ENCODE results near the gene D2HGDH. TPM values are rescaled to one million over a fixed set of nuclear protein-coding genes. Genes with fewer than 3 reads are reported as not detected.

Gene D2HGDH
- total RNA-seq, 4 donors from 2014 or later = 24.7 to 58.8 (median 43.9) TPM

GRCh38 chr2:241811201-241811951, 76.9 kb downstream of the D2HGDH start:
- Histone ChIP-seq H3K36me3 (no peaks in the 10 kb centered on the region), H3K4me3 (no peak overlapping the region), H3K27me3 (peaks cover 0 to 6% of the 10 kb centered on the region in 2 donors), H3K27ac (peak overlapping the region in 1 of 4 donors; percentile 1), H3K4me1 (peaks cover 0 to 14% (median 0%) of the 10 kb centered on the region in 4 donors), H3K9me3 (no peaks in the 10 kb centered on the region)
- DNase-seq (ENCODE audit: low spot score in 2 of 2) = no peak
- TF ChIP-seq EP300 (IDR thresholded peaks at IDR 0.05) (no peak), POLR2A (IDR thresholded peaks at IDR 0.05) (no peak), CTCF (IDR thresholded peaks at IDR 0.05) (no peak)
- 83 to 84% methylated on average over 8 to 13 of the region's 27 CpGs for WGBS, 2 donors

GRCh38 chr2:241811952-241812729, 77.7 kb downstream of the D2HGDH start:
- Histone ChIP-seq H3K27me3 (peaks cover 0 to 13% of the 10 kb centered on the region in 2 donors), H3K4me1 (peaks cover 0 to 14% (median 0%) of the 10 kb centered on the region in 4 donors), H3K4me3 (no peak overlapping the region), H3K36me3 (no peaks in the 10 kb centered on the region), H3K9me3 (no peaks in the 10 kb centered on the region), H3K27ac (no peak overlapping the region)
- WGBS, 2 donors = 89 to 92% methylated on average over 9 to 15 of the region's 20 CpGs
- no peak for TF ChIP-seq POLR2A (IDR thresholded peaks at IDR 0.05)
- TF ChIP-seq EP300 (IDR thresholded peaks at IDR 0.05) = no peak
- no peak for TF ChIP-seq CTCF (IDR thresholded peaks at IDR 0.05)
- no peak for DNase-seq (ENCODE audit: low spot score in 2 of 2)

- TF ChIP-seq POLR2A (IDR thresholded peaks at IDR 0.05) = no peak
- no peak for TF ChIP-seq EP300 (IDR thresholded peaks at IDR 0.05)
- no peak for TF ChIP-seq CTCF (IDR thresholded peaks at IDR 0.05)
- H3K27me3 ChIP-seq = peaks cover 0 to 20% of the 10 kb centered on the region in 2 donors
- peak in 1 of 2 donors; percentile 11 for DNase-seq (ENCODE audit: low spot score in 2 of 2)
Measured at GRCh38 chr2:241812730-241813643, 78.6 kb downstream of the D2HGDH start.

GRCh38 chr2:241813644-241814392, 79.4 kb downstream of the D2HGDH start:
- H3K4me3 ChIP-seq = no peak overlapping the region
- TF ChIP-seq CTCF (IDR thresholded peaks at IDR 0.05) (no peak), EP300 (IDR thresholded peaks at IDR 0.05) (no peak), POLR2A (IDR thresholded peaks at IDR 0.05) (no peak)
- peaks cover 0 to 9% (median 0%) of the 10 kb centered on the region in 4 donors for H3K4me1 ChIP-seq
- DNase-seq (ENCODE audit: low spot score in 2 of 2) = peak in 1 of 2 donors; percentile 6
- WGBS, 2 donors = 51 to 78% methylated on average over 9 to 14 of the region's 20 CpGs
- no peaks in the 10 kb centered on the region for H3K9me3 ChIP-seq
- H3K27me3 ChIP-seq = peaks cover 0 to 28% of the 10 kb centered on the region in 2 donors
- H3K27ac ChIP-seq = no peak overlapping the region
- no peaks in the 10 kb centered on the region for H3K36me3 ChIP-seq

More at GRCh38 chr2:241812730-241813643, 78.6 kb downstream of the D2HGDH start:
- Histone ChIP-seq H3K36me3 (no peaks in the 10 kb centered on the region), H3K27ac (no peak overlapping the region), H3K4me1 (peaks cover 0 to 13% (median 0%) of the 10 kb centered on the region in 4 donors), H3K4me3 (no peak overlapping the region), H3K9me3 (no peaks in the 10 kb centered on the region)
- 83% methylated on average over 26 to 38 of the region's 40 CpGs for WGBS, 2 donors
